Heart left ventricle (tissue), 16 donors: Measurements from ENCODE around the gene CELF5. TPM values are rescaled to one million over a fixed set of nuclear protein-coding genes. Genes with fewer than 3 reads are reported as not detected.

ENCODE experiments used
- ATAC-seq, 4 donors: fragments of 200-7000 bp; cut with Tn5 transposase; one replicate each; pipeline ENCODE4 v1.9.1; 2020 to 2022; ENCODE audit warnings: moderate library complexity in 4 of 4, mild to moderate bottlenecking in 3 of 4, moderate number of reproducible peaks in 1 of 4
- DNase-seq, 5 donors: peaks; one replicate each; pipeline ENCODE4 v3.0.0-alpha.2; 2020
- H3K27ac ChIP-seq, 12 donors: fragments of 200-600 bp; sonication (generic) in 4 of 12; one replicate each; pipeline versions ENCODE4 v1.5.0 to v1.8.0; 2016 to 2022; ENCODE audit warnings: mild to moderate bottlenecking in 2 of 12
- H3K27me3 ChIP-seq, 9 donors: fragments of 200-600 bp; sonication (generic) in 2 of 9; one replicate each; pipeline versions ENCODE4 v1.5.1 to v1.8.0; 2016 to 2022; ENCODE audit warnings: mild to moderate bottlenecking in 3 of 9
- H3K36me3 ChIP-seq, 9 donors: fragments of 200-600 bp; sonication (generic) in 2 of 9; one replicate each; pipeline versions ENCODE4 v1.5.0 to v1.8.0; 2018 to 2022; ENCODE audit warnings: mild to moderate bottlenecking in 2 of 9
- H3K4me1 ChIP-seq, 12 donors: fragments of 200-600 bp; sonication (generic) in 4 of 12; one replicate each; pipeline versions ENCODE4 v1.5.0 to v1.8.0; 2016 to 2022; ENCODE audit warnings: mild to moderate bottlenecking in 3 of 12
- H3K4me3 ChIP-seq, 12 donors: fragments of 200-600 bp; sonication (generic) in 4 of 12; one replicate each; pipeline versions ENCODE4 v1.5.0 to v1.8.0; 2017 to 2022; ENCODE audit warnings: mild to moderate bottlenecking in 9 of 12, moderate library complexity in 4 of 12
- H3K9me3 ChIP-seq, 12 donors: fragments of 200-600 bp; sonication (generic) in 4 of 12; one replicate each; pipeline versions ENCODE4 v1.5.0 to v1.8.0; 2016 to 2022; ENCODE audit warnings: mild to moderate bottlenecking in 1 of 12
- CTCF ChIP-seq, 12 donors: fragments of 200-600 bp; sonication (generic) in 4 of 12; IDR thresholded peaks; one replicate each; pipeline versions ENCODE4 v1.5.0 to v1.8.0; 2018 to 2022; ENCODE audit warnings: antibody characterized with exemption in 12 of 12, mild to moderate bottlenecking in 5 of 12
- POLR2A ChIP-seq, 2 donors: fragments of 450-650 bp; IDR thresholded peaks; one replicate each; pipeline ENCODE4 v1.6.1; 2017; ENCODE audit warnings: antibody characterized with exemption in 2 of 2, mild to moderate bottlenecking in 2 of 2, moderate library complexity in 2 of 2
- WGBS, 4 donors: extraction: QIAGEN DNeasy Blood & Tissue Kit in 2 of 4; methylation state at CpG; one replicate each; pipeline versions ENCODE4 v1.1.5 to v1.1.7; 2013 to 2018; 5-methylcytosine and 5-hydroxymethylcytosine counted together
- intact Hi-C, 10 donors: fragments of 100-400 bp; cut with DNase I; formaldehyde crosslinking; loops; one replicate each; pipeline versions ENCODE4 v1.11.1 to v1.14.2; 2022
- polyA plus RNA-seq, 2 donors: library from polyadenylated mRNA; stranded (reverse); fragments of 200-250 nt; gene quantifications; one replicate each; pipeline ENCODE4 v1.2.3, GENCODE V29; 2013
- total RNA-seq, 9 donors: library from RNA; depleted of rRNA in 2 of 9; stranded (reverse); fragments of >200 nt in 2 of 9; fragmentation: NEBNext Ultra II Directional in 3 of 9; extraction: Animal tissue kit (Norgen Biotek cat#: 25700) in 3 of 9; gene quantifications; one replicate each; pipeline versions ENCODE4 v1.1.0 to v1.2.4, GENCODE V29; 2016 to 2023
- donor health status: ischemic (EF 13 %, LVEDD 7.1; RV severe dilation, severe dysfunction).
- donor health status: healthy with polysubstance abuse.
- donor health status: DM: no; HTN: yes; CAD: no.
- donor health status: DM: no; HTN: no; CAD: no.
- donor health status: ischemic (EF 25% LVEDD 6.9; RV normal size, moderate dysfunction).
- donor health status: ischemic (EF 25% LVEDD 5.7; RV mildly dilated, moderate dysfunction).
- donor health status: healthy.
- donor health status: DM: yes; HTN: yes; CAD: no.
- donor health status: ischemic (EF 35%, LVEDD 5.7; RV mildly dilated, moderate dysfunction).
- donor health status: nonischemic (EF 11% LVEDD 7.7; RV severe dilation, severe dysfunction).
- donor health status: DM: yes; HTN: yes; CAD: no.
- donor health status: PGD.
- donor health status: ischemic (EF 29% LVEDD 5.4; RV normal size, mild dysfunction).
- donor health status: nonischemic (EF 23%, LVEDD 6.1; RV moderate dilation, normal function).

CELF5 gene
- total and polyA plus RNA-seq, 11 donors, result not detected

- intact Hi-C loops, result no loop called here
- H3K4me3 ChIP-seq, result no peak overlapping the region
- H3K4me1 ChIP-seq, result no peaks in the 10 kb centered on the region
- H3K9me3 ChIP-seq, result peaks cover 0 to 9% (median 5%) of the 10 kb centered on the region in 12 donors
- H3K27me3 ChIP-seq, result peaks cover 0 to 50% (median 20%) of the 10 kb centered on the region in 9 donors
- H3K27ac ChIP-seq, result no peak overlapping the region
- WGBS, 4 donors, result 83 to 86% (median 84%) methylated on average over 15 of the region's 15 CpGs
- DNase-seq (no peak), ATAC-seq (no peak)
- no peaks in the 10 kb centered on the region for H3K36me3 ChIP-seq
- TF ChIP-seq POLR2A (IDR thresholded peaks at IDR 0.05) (no peak), CTCF (IDR thresholded peaks at IDR 0.05) (no peak)
Observed at GRCh38 chr19:3268326-3268725, 43.9 kb downstream of the CELF5 start.

- H3K27me3 ChIP-seq, result peaks cover 0 to 50% (median 23%) of the 10 kb centered on the region in 9 donors
- no peak overlapping the region for H3K27ac ChIP-seq
- H3K9me3 ChIP-seq, result peaks cover 0 to 11% (median 6%) of the 10 kb centered on the region in 12 donors
- H3K36me3 ChIP-seq, result no peaks in the 10 kb centered on the region
- H3K4me1 ChIP-seq, result no peaks in the 10 kb centered on the region
- TF ChIP-seq CTCF (IDR thresholded peaks at IDR 0.05) (no peak), POLR2A (IDR thresholded peaks at IDR 0.05) (no peak)
- H3K4me3 ChIP-seq, result no peak overlapping the region
- no peak for ATAC-seq
- intact Hi-C loops, result no loop called here
- DNase-seq, result no peak
- 65 to 81% (median 69%) methylated on average over 6 of the region's 6 CpGs for WGBS, 4 donors
Observed at GRCh38 chr19:3268763-3269162, 44.3 kb downstream of the CELF5 start.

GRCh38 chr19:3269916-3270671 is 45.6 kb downstream of the CELF5 start:
- Histone ChIP-seq H3K36me3 (no peaks in the 10 kb centered on the region), H3K27me3 (peaks cover 3 to 59% (median 33%) of the 10 kb centered on the region in 9 donors), H3K27ac (no peak overlapping the region), H3K9me3 (peaks cover 0 to 11% (median 6%) of the 10 kb centered on the region in 12 donors), H3K4me3 (no peak overlapping the region), H3K4me1 (peaks cover 0 to under 1% (median 0%) of the 10 kb centered on the region in 12 donors)
- DNase-seq, result no peak
- TF ChIP-seq CTCF (IDR thresholded peaks at IDR 0.05) (no peak), POLR2A (IDR thresholded peaks at IDR 0.05) (no peak)
- no peak for ATAC-seq
- WGBS, 4 donors, result 8 to 32% (median 10%) methylated on average over 12 to 47 of the region's 47 CpGs
- intact Hi-C loops, result no loop called here

- H3K9me3 ChIP-seq, result peaks cover 0 to 11% (median 6%) of the 10 kb centered on the region in 12 donors
- H3K4me3 ChIP-seq, result no peak overlapping the region
- intact Hi-C loops, result no loop called here
- TF ChIP-seq POLR2A (IDR thresholded peaks at IDR 0.05), result no peak
- no peak for TF ChIP-seq CTCF (IDR thresholded peaks at IDR 0.05)
- no peak overlapping the region for H3K27ac ChIP-seq
- ATAC-seq (no peak), DNase-seq (no peak)
- 16 to 20% (median 20%) methylated on average over 11 of the region's 11 CpGs; no CpG with 5 or more reads in 1 of the 4 donors for WGBS, 4 donors
- peaks cover 8 to 66% (median 39%) of the 10 kb centered on the region in 9 donors for H3K27me3 ChIP-seq
- H3K36me3 ChIP-seq, result no peaks in the 10 kb centered on the region
- H3K4me1 ChIP-seq, result peaks cover 0 to 8% (median 0%) of the 10 kb centered on the region in 12 donors
Observed at GRCh38 chr19:3270902-3271301, 46.4 kb downstream of the CELF5 start.
